SHP77 (cell line): ENCODE data around the gene CTSH.
"Not testable (repeated sequence)": the region's sequence is repeated elsewhere in the genome, so short reads cannot be mapped to it uniquely, and the experiment has no call there.

Experiments
- DNase-seq, 2 experiments: peaks; one replicate each; lab custom pipeline; 2025; lab: John Stamatoyannopoulos, UW

CTSH gene

DNA sequence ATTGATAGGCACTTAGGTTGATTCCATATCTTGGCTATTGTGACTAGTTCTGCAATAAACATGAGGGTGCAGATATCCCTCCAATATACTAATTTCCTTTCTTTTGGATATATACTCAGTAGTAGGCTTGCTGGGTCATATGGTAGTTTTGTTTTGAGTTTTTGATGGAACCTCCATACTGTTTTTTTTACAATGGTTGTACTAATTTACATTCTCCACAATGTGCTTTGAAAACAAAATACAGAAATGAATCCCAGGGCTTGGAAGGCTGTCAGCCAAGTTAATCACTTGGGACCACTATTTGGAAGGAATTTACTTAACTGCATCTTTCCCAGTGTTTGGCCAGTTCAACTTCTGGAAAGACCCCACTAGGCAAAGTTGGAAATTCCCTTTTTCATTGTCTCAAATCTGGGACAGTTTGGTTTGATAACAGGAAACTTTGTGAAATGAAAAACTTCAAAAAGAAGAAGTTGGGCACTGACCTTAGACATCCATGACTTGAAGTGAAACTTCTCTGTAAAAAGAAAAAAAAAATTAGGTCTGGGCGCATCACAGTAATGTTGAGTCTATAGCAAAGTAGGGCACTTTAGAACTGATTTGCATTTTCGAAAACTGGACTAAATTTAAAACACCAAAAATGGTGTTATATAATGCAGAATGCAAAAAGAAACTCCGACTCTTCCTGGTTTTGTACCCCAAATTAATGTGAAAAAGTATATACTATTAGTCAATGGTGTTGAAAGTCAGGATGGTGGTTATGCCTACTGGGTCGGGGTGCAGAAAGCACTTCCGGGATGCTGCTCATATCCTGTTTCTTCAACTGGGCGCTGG, 6.0 kb downstream of the CTSH start:
- no peak for DNase-seq

DNA sequence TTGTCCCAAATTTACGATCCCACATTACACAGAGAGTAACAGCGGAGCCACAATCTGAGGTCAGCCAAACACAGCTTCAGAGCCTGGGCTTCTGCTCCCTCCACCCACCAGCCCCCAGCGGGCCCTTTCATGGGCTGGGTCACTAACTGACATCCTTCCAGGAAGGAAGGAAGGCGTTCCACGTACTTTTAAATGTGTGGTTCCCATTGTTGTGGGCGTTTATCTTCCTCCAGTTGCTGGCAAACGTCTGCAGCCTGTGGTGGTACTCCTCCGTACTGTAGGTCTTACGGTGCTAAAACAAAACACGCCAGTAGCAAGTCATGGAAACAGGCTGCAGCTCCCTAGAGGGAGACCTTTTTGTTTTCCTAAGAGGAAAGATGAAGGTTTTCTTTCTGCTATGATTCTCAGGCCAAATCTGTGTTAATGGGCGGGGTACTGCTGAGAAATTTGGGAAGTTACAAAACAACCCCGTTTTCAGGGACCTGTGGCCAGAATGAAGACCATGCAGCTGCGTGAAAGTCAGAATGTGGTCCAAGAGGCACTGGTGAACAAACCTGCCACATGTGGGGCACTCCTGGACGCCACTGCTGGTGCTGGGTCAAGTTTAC, 7.6 kb downstream of the CTSH start:
- DNase-seq, result no peak

DNA sequence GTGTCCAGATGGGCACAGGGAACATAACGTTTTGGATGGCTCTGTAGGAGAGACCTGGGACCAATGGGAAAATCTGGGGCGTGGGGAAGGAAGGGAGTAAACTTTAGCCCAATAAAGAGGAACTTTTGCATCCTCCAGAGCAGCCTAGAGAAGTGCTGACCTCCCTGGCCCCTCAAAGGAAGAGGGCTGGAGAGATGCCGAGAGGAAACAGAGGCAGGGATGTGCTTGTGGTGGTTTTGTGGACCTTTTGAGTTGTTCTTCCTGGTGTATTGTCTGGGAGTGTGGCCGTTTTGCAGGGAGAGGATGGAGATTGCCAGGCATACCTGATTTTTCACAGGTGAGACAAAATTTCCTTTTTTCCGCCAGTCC, 10.2 kb downstream of the CTSH start:
- DNase-seq, result no peak

DNA sequence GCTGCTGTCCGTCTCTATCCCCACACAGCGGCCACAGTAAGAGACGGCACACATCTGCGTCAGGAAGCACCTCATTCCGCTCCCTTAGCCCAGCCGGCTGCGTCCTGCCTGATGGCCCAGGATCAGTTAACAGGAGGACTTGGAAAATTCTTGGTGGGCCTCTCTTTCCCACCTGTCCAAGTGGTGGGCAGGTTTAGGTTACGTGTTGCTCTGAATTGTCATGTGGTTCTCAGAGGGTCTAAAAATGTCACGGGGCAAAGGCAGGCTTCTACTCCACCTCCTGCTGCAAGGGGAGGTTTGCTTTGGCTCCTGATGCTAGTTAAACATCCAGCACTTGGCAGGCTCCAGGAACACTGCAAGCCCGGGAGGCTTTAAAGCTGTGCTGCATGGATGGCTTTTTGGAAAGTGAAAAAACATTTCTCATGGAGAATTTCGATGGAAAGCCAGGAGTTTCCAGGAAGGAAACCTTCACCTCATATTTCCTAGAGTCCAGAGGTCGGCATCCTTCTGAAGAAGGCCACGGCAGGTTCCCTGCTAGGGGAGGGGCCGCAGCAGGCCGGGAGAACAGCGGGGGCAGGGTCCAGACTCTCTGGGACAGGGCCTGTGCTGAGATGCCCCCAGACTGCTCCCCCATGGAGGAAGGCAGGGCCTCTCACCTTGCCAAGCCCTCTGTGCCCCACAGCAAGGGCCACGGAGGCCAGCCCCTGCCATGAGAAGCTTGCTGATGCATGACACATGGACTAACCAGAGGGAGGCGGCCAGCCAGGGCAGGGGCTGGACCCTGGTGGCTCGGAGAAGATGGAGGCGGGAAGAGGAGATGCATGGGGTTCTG, 10.8 kb downstream of the CTSH start:
- DNase-seq, result no peak

DNA sequence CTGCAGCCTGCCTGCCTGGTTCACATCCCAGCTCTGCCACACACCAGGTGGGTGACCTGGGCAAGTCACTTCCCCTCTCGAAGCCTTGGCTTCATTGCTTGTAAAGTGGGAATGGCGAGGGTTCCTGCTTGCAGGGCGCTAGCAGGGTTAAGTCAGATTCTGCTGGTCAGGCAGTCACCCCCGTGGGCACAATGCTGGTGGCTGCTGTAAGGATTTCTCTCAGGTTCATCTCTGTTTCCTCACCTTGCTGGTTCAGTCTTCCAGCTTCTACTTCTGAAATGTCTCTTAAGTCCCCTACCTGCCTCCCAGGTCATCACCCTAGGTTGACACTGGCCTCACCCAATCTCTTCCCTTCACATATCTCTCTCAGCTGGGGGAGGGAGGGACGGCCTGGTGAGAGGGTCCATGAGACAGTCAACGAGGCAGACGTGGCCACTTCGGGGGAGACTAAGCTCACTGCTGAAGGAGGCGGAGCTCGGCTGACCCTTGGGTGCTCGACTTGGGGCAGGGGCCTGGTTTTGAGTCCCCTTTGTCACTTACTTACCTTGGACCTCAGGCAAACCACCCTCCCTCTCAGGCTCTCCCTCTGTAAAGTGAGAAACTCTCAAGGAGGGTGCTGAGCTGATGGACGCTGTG, 11.5 kb downstream of the CTSH start:
- DNase-seq, result no peak

DNA sequence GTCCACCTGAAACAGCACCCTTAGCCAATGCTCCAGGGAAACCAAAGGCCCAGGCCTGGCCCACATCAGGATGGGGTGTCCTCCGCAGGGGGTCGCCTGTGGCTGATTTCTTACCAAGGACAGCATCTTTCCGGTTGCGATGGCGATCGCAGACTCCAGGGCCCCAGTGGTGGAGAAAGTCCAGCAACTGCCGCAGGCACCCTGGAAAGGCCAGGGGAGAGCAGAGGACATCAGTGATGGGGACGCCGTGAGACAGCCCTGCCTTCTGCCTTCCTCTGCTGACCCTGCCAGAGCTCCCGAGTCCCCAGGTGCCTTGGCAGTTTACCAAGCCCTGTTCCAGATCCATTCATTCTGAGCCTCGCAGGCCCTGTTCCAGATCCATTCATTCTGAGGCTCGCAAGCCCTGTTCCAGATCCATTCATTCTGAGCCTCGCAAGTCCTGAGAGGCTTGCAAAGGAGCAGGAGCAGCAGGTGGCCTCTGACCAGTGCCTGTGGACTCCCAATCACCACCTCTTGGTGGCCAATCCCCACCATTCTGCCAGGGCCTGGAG, 12.5 kb downstream of the CTSH start:
- no peak for DNase-seq

DNA sequence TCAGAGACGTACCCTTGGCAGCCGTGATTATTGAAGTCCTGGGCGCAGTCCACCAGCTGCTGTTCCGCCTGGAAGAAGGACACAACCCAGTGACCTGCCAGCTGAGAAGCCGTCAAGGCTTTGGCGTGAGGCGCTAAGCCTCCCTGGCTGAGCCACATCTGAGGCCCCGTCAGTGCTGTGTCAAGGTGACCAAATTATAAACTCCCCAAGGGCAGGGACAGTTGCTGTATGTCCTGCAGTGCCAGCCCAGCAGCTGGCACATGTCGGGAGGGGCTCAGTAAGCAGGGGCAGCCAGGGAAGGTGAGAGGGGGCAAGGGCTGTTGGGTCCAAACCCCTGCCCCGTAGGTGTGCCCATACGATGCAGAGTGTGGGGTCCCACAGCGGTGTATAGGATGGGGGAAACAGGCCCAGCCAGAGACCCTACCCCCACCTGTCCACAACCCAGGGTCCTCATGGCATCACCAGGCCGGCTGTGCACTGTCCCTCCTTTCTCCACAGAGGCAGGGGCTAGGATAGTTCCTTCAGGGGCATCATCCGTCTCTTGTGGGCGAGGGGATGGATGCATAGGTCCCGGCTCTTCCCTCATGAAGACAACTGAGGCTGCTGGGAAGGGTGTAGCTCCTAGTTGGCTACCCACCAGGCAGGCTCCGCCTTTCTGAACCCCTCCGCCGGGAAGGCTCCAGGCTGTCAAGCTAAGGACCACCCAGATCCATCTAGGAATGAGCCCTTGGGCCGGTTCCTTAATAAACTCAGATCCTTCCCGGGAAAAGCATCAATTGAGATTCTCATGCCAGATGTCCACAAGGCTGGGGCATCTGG, 13.2 kb downstream of the CTSH start:
- DNase-seq, result no peak

DNA sequence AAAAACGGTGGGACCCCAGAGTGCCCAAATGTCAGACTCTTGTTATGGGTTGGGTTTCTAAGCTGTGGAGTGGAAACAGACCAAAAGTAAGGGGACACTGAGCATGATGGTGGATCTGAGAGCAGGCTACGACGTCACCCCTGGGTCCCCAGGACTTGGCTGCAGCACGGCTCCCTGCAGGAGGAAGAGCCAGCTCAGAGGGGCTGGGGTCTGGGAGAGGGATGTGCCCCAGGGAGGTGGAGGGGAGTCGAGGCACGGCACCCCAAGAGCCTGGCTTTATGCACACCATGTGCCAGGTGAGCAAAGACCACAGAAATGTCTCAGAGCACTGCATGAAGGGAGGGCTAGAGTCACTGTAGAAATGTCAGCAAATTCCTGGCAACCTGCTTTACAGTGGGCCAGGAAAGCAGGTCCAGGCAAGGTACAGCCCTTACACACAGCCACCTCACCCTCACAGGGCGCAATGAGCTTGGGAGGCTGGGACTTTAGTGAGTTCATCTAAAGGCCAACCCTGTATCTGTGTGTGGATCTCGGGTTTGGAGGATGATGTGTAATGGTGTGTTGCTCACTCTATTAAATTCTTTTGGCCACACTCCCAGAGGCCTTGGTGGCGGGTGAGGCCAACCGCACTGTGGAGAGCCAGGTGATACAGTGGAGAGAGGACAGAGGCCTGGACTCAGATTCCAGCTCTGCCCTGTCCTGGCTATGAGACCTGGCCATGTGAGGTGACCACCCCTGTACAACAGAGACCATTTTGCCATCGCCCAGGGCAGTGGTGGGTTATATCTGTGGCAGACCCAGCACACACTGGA, 14.1 kb downstream of the CTSH start:
- DNase-seq, result no peak

DNA sequence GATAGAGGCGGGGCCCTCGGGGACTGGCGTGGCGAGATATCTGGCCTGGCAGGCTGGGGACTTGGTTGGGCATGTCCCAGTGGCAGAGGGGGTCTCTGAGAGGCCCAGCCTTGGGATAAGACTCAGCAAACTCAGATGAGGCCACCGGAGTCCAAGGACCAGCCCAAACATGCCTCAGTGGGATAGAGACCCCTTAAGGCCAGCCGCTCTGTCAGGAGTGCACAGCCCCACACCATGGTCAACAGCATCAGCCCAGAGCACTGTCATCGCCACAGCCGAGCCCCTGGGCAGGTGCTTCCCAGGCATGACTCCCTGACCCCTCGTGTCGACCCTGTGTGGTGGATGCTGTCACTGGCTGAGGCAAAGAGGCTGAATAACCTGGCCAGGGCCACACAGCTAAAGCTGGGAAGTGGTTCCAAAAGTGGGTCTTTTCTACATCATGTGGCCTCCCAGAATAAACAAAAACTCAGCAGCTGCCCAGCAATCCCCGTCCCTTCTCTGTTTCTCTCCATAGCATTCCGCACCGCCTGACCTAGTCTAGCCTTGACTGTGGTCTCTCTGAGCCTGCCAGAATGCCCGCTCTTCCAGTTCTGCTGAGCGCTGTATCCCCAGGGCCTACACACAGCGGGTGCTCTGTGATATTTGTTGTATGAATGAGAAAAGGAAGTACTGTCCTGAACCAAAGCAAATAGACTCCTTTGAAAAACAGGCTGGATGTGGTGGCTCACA, 15.1 kb downstream of the CTSH start:
- DNase-seq, result no peak

DNA sequence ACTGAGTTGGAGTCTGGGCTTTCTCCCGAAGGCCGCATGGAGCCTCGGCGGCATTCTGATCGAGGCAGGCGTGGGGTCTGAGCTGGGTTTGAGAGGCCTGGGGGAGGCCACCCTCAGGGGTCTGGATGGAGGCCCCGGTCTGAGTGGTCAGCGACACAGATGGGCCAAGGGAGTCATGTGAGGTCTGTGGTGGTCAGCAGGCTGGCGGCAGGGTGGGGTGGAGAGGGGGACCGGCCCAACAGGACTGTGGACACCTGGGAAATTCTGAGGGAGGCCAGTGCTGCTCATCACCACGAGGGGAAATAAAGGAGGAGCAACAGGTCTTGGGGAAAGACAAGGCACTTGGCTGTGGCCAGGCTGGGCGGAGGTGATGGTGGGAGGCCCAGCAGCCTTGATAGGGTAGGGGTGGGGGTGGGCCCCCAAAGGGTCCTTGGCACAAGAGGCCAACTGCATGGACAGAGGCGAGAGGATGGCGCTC, 16.2 kb downstream of the CTSH start:
- DNase-seq, result no peak

DNA sequence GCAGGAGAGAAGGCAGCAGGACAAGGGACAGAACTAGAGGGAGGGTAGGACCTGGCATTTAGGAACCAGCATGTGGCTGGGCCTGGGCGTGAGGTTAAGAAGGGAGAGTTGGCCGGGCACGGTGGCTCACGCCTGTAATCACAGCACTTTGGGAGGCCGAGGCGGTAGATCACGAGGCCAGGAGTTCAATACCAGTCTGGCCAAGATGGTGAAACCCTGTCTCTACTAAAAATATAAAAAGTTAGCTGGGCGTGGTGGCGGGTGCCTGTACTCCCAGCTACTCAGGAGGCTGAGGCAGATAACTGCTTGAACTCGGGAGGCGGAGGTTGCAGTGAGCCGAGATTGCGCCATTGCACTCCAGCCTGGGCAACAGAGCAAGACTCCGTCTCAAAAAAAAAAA, 16.7 kb downstream of the CTSH start:
- DNase-seq, result not testable (repeated sequence)

DNA sequence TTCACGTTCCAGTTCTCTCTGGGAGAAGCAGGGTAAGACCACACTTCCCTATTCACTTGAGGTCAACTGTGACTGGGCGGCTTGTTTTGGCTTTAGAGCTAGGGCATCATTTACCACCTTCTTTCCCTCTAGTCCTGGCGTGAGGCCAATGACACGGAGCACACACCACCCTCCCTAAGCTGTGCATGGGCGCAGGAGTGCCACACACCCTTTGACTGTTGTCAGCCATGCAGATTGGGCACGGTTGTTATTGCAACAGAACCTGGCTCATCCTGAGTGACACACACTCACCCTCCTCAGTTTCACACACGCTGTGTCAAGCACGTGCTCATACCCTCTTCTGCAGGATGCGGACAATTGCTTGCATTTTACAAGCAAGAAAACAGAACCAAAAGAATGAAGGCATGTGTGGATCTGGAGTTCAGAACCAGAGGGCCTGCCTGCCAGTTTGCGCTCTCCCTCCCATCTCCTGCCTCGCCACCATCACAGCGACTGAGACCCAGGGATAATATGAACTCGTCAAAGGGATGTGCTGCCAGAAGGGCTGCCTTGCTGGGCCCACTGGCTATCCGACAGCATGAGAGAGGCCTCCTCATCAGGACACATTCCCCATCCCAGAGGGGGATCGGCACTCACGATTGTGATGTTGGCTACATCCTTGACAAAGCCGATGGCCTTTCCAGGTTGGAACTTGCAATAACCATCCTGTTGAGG, 17.6 kb downstream of the CTSH start:
- no peak for DNase-seq

DNA sequence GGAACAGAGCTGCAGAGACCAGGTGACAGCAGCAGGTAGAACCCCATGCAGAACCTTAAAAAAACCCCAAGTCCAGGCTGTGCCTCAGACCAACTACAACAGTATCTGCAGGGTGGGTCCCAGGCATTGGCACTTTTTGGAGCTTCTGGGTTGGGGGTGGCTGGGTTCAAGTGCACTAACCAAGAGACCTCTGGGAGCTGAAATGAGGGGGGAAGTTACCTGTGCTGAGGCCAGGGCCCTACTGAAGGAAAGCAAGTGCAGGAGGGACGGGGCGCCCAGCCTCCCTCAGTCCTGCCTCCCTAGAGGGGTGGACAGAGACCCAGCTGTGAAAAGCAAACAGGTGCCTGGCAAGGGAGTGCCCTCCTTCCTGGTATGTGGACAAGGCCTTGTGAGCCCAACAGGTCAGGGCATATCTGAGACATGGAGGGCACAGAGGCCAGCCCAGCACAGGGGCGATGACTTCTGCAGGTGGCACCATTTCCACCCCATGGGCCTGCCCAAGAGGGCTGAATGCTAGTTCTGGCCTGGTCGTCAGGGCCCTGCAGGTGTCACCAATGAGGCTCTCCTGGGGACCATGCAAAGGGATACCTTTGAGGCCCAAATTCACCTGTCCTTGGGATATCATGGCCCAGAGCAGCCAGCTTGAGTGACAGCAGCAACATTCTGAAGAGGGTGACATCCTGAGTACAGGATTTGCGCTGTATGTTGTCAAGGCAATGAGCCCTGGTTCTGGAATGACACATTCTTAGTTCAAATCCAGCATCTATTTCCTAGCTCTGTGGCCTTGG, 18.7 kb downstream of the CTSH start:
- no peak for DNase-seq

DNA sequence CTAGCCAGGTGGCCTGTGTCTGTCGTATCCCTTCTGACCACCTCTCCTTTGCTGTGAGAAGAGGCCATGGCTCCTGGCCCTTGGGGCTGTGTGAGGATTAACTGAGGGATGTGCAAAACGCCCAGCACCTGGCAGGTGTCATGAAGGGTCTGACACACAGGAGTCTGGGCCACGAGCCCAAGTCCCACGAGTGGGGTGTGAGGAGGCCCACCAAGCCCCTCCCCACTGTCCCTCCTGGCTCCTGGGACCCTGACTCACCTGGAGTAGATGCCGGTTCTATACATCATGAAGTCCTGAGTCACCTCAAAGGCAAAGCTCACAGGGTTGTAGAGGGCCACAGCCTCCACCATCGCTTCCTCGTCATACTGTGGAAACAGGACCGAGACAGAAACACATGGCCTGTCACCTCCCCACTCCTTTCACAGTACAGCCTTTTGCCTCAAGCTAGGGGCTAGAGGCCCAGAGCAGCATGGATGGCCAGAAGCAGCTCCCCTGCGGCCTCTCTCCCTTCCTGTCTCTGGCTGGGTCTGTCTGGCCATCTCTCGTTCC, 19.7 kb downstream of the CTSH start:
- no peak for DNase-seq

DNA sequence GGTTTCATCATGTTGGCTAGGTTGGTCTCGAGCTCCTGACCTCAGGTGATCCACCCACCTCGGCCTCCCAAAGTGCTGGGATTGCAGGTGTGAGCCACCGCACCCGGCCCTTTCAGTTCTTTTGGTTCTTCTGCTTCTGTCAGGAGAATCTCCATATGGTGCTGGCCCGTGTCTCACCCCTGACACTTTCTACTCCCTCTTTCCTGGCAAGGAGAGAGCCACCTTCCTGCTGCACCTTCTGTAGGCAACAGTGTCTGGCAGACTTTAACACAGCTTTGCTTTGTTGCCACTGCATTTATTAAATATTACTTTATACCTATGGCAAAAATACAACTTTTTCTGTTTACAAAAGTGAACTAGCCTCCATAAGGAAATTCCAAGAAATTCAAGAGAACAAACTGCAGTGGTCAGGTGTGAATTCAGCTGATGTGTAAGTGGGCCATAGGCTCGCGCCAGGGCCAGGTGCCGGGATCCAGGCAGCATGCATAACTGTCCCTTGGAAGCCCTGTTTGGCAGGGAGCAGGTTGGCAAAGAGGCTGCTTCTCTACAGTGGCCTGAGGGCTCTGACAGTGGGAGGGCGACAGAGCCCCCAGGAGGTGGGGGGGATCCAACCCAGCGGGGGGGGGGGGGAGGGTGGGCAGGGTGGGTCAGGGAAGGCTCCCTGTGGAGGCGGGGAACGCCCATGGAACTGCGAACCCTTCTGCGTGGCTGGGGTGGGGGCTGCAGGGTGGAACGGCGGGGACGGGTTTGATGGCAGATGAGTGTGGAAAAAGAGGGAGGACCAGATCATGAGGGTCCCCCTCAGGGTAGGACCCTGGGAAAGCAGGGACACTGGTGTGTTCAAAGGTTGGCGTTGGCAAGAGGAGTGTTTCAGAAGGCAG, 21.1 kb downstream of the CTSH start:
- no peak for DNase-seq

DNA sequence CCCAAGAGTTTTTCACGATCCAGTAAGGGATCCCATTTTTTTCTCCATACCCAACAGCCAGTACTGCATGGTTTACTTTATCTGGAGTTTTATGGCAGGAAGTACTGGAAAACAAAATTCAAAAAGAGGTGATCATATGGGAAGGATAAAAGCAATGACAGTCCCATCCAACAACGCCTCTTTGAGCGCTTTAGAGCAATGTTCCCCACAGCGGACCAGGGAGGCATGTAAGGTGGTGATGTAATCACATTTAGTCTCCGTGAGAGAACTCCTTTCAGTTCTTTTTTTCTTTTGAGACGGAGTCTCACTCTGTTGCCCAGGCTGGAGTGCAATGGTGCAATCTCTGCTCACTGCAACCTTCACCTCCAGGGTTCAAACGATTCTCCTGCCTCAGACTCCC, 21.8 kb downstream of the CTSH start:
- no peak for DNase-seq

DNA sequence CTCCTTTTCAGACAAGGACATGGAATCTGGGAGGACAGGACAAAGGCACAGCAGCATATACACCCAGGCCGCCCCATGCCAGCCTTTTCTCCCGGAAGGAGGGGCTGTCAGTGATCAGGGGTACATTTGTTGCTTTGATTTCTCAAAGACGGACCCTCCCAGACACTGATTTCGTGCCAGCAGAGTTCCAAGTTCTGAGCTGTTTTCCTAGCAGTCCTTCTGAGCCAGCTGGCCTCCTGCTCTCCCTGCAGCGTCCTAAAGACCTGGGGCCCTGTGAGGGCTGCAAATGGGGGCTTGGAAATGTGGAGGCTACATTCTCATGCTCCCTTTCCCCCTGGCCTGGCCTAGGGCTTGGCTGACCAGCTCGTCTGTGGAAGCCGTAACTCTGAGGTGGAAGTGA, 22.3 kb downstream of the CTSH start:
- no peak for DNase-seq
